Ecto neural progenitor cell (in vitro differentiated cells): ENCODE data around the gene CD276.
A peak's percentile ranks its signal among the peaks of the same experiment; 100 is the strongest.
"Not testable (repeated sequence)": the region's sequence is repeated elsewhere in the genome, so short reads cannot be mapped to it uniquely, and the experiment has no call there.

Source experiments
- DNase-seq: peaks from one replicate; pipeline ENCODE4 v3.0.0-alpha.2; 2018; ENCODE audit warnings: low spot score

CD276 gene

GRCh38 chr15:73684581-73685455 is 635 bp downstream of the CD276 start:
- DNase-seq = peak; percentile 75

GRCh38 chr15:73685981-73686380 is 1.8 kb downstream of the CD276 start:
- peak; percentile 25 for DNase-seq

- DNase-seq = peak; percentile 44
These were observed 2.6 kb downstream of the CD276 start for GRCh38 chr15:73686781-73687256.

- peak; percentile 35 for DNase-seq
These were observed 3.2 kb downstream of the CD276 start for GRCh38 chr15:73687351-73687750.

- peak; percentile 37 for DNase-seq
These were observed 4.3 kb downstream of the CD276 start for GRCh38 chr15:73688455-73688854.

- no peak for DNase-seq
These were observed 7.2 kb downstream of the CD276 start for GRCh38 chr15:73691396-73691795.

- DNase-seq = no peak
These were observed 10.2 kb downstream of the CD276 start for GRCh38 chr15:73694419-73694818.

GRCh38 chr15:73695773-73696640 is 11.8 kb downstream of the CD276 start:
- DNase-seq = no peak

- DNase-seq = no peak
These were observed 12.4 kb downstream of the CD276 start for GRCh38 chr15:73696641-73697001.

GRCh38 chr15:73697033-73697467 is 12.9 kb downstream of the CD276 start:
- DNase-seq = no peak

- DNase-seq = no peak
These were observed 15.3 kb downstream of the CD276 start for GRCh38 chr15:73699249-73700040.

- DNase-seq = peak; percentile 77
These were observed 16.1 kb downstream of the CD276 start for GRCh38 chr15:73700041-73700842.

- DNase-seq = not testable (repeated sequence)
These were observed 18.4 kb downstream of the CD276 start for GRCh38 chr15:73702311-73703239.

- DNase-seq = not testable (repeated sequence)
These were observed 19.4 kb downstream of the CD276 start for GRCh38 chr15:73703601-73704000.

GRCh38 chr15:73704142-73704868 is 20.1 kb downstream of the CD276 start:
- DNase-seq = not testable (repeated sequence)

- DNase-seq = peak; percentile 75
These were observed 20.9 kb downstream of the CD276 start for GRCh38 chr15:73704869-73705645.

GRCh38 chr15:73708691-73709090 is 24.5 kb downstream of the CD276 start:
- no peak for DNase-seq

GRCh38 chr15:73709241-73709640 is 25.1 kb downstream of the CD276 start:
- no peak for DNase-seq
